ENCODE results near the gene SLC2A6. TPM values are rescaled to one million over a fixed set of nuclear protein-coding genes. Genes with fewer than 3 reads are reported as not detected.

SLC2A6 gene
- total and polyA plus RNA-seq, 10 of the 15 experiments (the other 5 are each of a cell fraction or from before 2014, with no cell fraction given): 1.1 to 37.9 (median 18.3) TPM

GRCh38 chr9:133515615-133516255, 36.8 kb upstream of the SLC2A6 start:
- no peak for DNase-seq (ENCODE audit: low read depth, low spot score)
- Histone ChIP-seq H3K27ac (ENCODE audit: control insufficient read depth, insufficient read depth) (no peak overlapping the region), H3K4me1 (ENCODE audit: control insufficient read depth, insufficient read depth, low read length) (no peaks in the 10 kb centered on the region), H3K4me3 (no peak overlapping the region), H3K36me3 (ENCODE audit: control insufficient read depth in 2 of 2, insufficient read depth in 2 of 2, low read length in 1 of 2) (no peaks in the 10 kb centered on the region), H2AFZ (ENCODE audit: control insufficient read depth, low read depth, low read length) (no peak overlapping the region), H3K27me3 (replicated peaks in 1 of 2; ENCODE audit: control insufficient read depth in 2 of 2, insufficient read depth in 2 of 2, low read length in 1 of 2) (peaks cover 0 to 2% of the 10 kb centered on the region in 2 experiments; a peak in 2 of 4 replicates), H4K20me1 (ENCODE audit: control insufficient read depth, insufficient read depth) (no peaks in the 10 kb centered on the region), H3K79me2 (ENCODE audit: control insufficient read depth, insufficient read depth, low read length) (no peaks in the 10 kb centered on the region), H3K4me2 (ENCODE audit: control insufficient read depth, insufficient read depth) (no peak overlapping the region), H3K9ac (ENCODE audit: control insufficient read depth, insufficient read depth, low read length) (no peak overlapping the region), H3K9me3 (replicated peaks; ENCODE audit: control insufficient read depth, insufficient read depth, low read length) (no peaks in the 10 kb centered on the region)
- no peak for FAIRE-seq
- ATAC-seq: no peak
- RAD21 ChIA-PET (ENCODE audit: unreplicated experiment): no interaction called here
- no TSS peak for BruUV-seq (replicated peaks)
- CTCF ChIA-PET: no interaction called here
- intact Hi-C loops (cut with micrococcal nuclease; ENCODE audit: unreplicated experiment): no loop called here
- SMC1A ChIA-PET (ENCODE audit: uncharacterized antibody, unreplicated experiment): no interaction called here
- POLR2A ChIA-PET: no interaction called here
- 38% methylated on average over 17 of the region's 17 CpGs for WGBS (ENCODE audit: insufficient coverage, insufficient replicate concordance, low lambda C conversion rate, missing lambda C conversion rate)
- in situ Hi-C loops (cut with MboI): no loop called here
- TF ChIP-seq MTA2 (IDR thresholded peaks at IDR 0.05; ENCODE audit: low read depth): no peak
- no peak for TF ChIP-seq ATF7 (IDR thresholded peaks at IDR 0.05; ENCODE audit: low read depth)
- TF ChIP-seq SKIL (IDR thresholded peaks at IDR 0.05; ENCODE audit: low read depth, poor library complexity, severe bottlenecking): no peak
- TF ChIP-seq RELB (IDR thresholded peaks at IDR 0.05; ENCODE audit: low read depth): no peak
- TF ChIP-seq ATF3 (IDR thresholded peaks at IDR 0.05; ENCODE audit: borderline replicate concordance, extremely low read depth, low read depth, low read length): no peak
- no peak for TF ChIP-seq SPI1 (IDR thresholded peaks at IDR 0.05; ENCODE audit: borderline replicate concordance, insufficient read depth, low read depth, low read length)
- TF ChIP-seq NBN (IDR thresholded peaks at IDR 0.05): no peak
- TF ChIP-seq USF1 (IDR thresholded peaks at IDR 0.05; ENCODE audit: borderline replicate concordance, extremely low read length, insufficient read depth, low read depth, low read length): no peak
- no peak for TF ChIP-seq RBBP5 (conservative IDR thresholded peaks at IDR 0.05)
- no peak for TF ChIP-seq POU2F2 (IDR thresholded peaks at IDR 0.05; ENCODE audit: borderline replicate concordance, low read depth, low read length)
- no peak for TF ChIP-seq BRCA1 (IDR thresholded peaks at IDR 0.05; ENCODE audit: low read depth, low read length)
- TF ChIP-seq SUZ12 (IDR thresholded peaks at IDR 0.05; ENCODE audit: unreplicated experiment): no peak
- TF ChIP-seq FOS (IDR thresholded peaks at IDR 0.05; ENCODE audit: borderline replicate concordance, extremely low read depth, insufficient read length): no peak
- TF ChIP-seq STAT1 (conservative IDR thresholded peaks at IDR 0.05): no peak
- no peak for TF ChIP-seq ZBTB11 (CRISPR knock-in tag; IDR thresholded peaks at IDR 0.05)
- no peak for TF ChIP-seq CEBPB (IDR thresholded peaks at IDR 0.05; ENCODE audit: borderline replicate concordance in 1 of 2, low read depth in 2 of 2, low read length in 2 of 2)
